GM12891 (cell line): ENCODE measurements around the gene ZC2HC1B.
"Not testable (repeated sequence)": the region's sequence is repeated elsewhere in the genome, so short reads cannot be mapped to it uniquely, and the experiment has no call there.

ENCODE experiments used
- POLR2A ChIP-seq: IDR thresholded peaks from 2 replicates; pipeline ENCODE4 v1.6.1; 2011; ENCODE audit warnings: low read depth, low read length, control low read depth
- POLR2AphosphoS5 ChIP-seq: IDR thresholded peaks from 2 replicates; pipeline ENCODE4 v1.6.1; 2011; ENCODE audit warnings: low read depth, low read length, control low read depth
- SPI1 ChIP-seq: IDR thresholded peaks from 2 replicates; pipeline ENCODE4 v1.6.1; 2011; ENCODE audit warnings: low read depth, low read length, control low read depth
- TAF1 ChIP-seq: IDR thresholded peaks from 2 replicates; pipeline ENCODE4 v1.6.1; 2011; ENCODE audit warnings: low read depth, low read length, control low read depth

GRCh38 chr6:143917026-143917425 is 52.8 kb downstream of the ZC2HC1B start:
- not testable (repeated sequence) for TF ChIP-seq POLR2A, POLR2AphosphoS5, TAF1, SPI1
